COLO668 (cell line): ENCODE results near the gene CHTF18.

ENCODE experiments used
- DNase-seq: peaks from one replicate; lab custom pipeline; 2025; ENCODE audit not compliant: unreplicated experiment; lab: John Stamatoyannopoulos, UW

Gene CHTF18

GRCh38 chr16:843771-844170, 55.4 kb downstream of the CHTF18 start:
- DNase-seq = no peak

GRCh38 chr16:844638-845350, 56.4 kb downstream of the CHTF18 start:
- no peak for DNase-seq

- DNase-seq = no peak
These were observed 56.9 kb downstream of the CHTF18 start for GRCh38 chr16:845351-845745.

GRCh38 chr16:847151-847550, 58.7 kb downstream of the CHTF18 start:
- no peak for DNase-seq
